MG63 (cell line): ENCODE measurements around the gene NELL2. TPM values are rescaled to one million over a fixed set of nuclear protein-coding genes. Genes with fewer than 3 reads are reported as not detected.

ENCODE experiments used
- DNase-seq: peaks from one replicate; pipeline ENCODE4 v3.0.0-alpha.2; 2020
- H3K27me3 ChIP-seq: fragments of 250-450 bp; sonication (Bioruptor Pico); 2 replicates; pipeline ENCODE4 v1.5.1; 2020; ENCODE audit warnings: mild to moderate bottlenecking, moderate library complexity
- H3K36me3 ChIP-seq: fragments of 250-450 bp; sonication (Bioruptor Pico); 2 replicates; pipeline ENCODE4 v1.5.1; 2020; ENCODE audit warnings: mild to moderate bottlenecking, moderate library complexity
- H3K4me3 ChIP-seq: fragments of 250-450 bp; sonication (Bioruptor Pico); 2 replicates; pipeline ENCODE4 v1.5.1; 2020; ENCODE audit warnings: mild to moderate bottlenecking, moderate library complexity
- H3K9me3 ChIP-seq: fragments of 250-450 bp; sonication (Bioruptor Pico); 2 replicates; pipeline ENCODE4 v1.5.1; 2020; ENCODE audit warnings: mild to moderate bottlenecking, moderate library complexity
- total RNA-seq: library from RNA; depleted of rRNA; stranded (reverse); fragments of >200 nt; shearing (Covaris generic); gene quantifications from 2 replicates; pipeline ENCODE4 v1.2.3, GENCODE V29; 2014; ENCODE audit warnings: low replicate concordance

The NELL2 gene
- total RNA-seq, 1 experiment from 2014 or later = 3.8 TPM

GRCh38 chr12:44627387-44628166, 248.5 kb downstream of the NELL2 start:
- H3K4me3 ChIP-seq = no peak overlapping the region
- DNase-seq = no peak
- no peaks in the 10 kb centered on the region for H3K9me3 ChIP-seq
- H3K27me3 ChIP-seq = no peaks in the 10 kb centered on the region
- no peaks in the 10 kb centered on the region for H3K36me3 ChIP-seq

GRCh38 chr12:44626883-44627282, 249.2 kb downstream of the NELL2 start:
- no peaks in the 10 kb centered on the region for H3K27me3 ChIP-seq
- H3K9me3 ChIP-seq = no peaks in the 10 kb centered on the region
- DNase-seq = no peak
- H3K36me3 ChIP-seq = no peaks in the 10 kb centered on the region
- H3K4me3 ChIP-seq = no peak overlapping the region

DNA sequence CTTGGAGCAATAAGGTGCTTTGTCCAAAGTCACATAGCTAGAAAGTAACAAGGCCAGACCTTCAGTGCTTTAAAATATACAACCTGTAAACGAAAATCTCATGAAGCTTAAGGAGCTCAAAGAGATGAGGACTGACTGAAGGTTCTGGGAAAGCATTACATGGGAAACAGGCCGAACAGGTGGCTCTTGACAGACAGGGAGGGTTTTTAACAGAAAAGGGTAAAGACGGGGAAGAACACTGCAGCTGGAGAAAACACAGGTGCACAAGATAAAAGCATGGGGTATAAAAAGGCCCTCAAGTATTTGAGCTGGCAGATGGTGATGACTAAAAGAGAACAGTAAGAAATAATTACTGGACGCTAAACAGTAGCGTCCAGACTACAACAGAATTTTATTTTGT, 257.2 kb downstream of the NELL2 start:
- Histone ChIP-seq H3K9me3 (no peaks in the 10 kb centered on the region), H3K27me3 (no peaks in the 10 kb centered on the region), H3K36me3 (no peaks in the 10 kb centered on the region), H3K4me3 (no peak overlapping the region)
- DNase-seq = no peak

DNA sequence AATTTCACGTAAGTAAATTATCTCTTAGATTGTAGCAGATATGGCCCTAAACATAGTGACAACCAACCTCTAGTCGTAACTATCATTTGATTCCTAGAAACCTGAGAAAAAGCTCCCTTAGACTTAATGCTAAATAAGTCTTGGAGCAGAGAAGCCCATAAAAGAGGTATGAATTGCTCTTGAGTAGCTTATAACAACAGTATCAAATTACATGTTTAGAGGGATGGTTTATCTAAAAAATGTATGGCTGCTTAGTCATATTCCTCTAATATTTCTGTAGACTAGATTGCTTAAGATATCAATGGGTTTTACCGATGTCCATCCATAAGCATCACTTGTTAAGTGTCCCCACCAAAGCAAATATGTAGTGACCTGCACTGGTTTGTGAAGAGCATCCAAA, 259.7 kb downstream of the NELL2 start:
- no peak for DNase-seq
- no peak overlapping the region for H3K4me3 ChIP-seq
- no peaks in the 10 kb centered on the region for H3K27me3 ChIP-seq
- H3K36me3 ChIP-seq = no peaks in the 10 kb centered on the region
- no peaks in the 10 kb centered on the region for H3K9me3 ChIP-seq

DNA sequence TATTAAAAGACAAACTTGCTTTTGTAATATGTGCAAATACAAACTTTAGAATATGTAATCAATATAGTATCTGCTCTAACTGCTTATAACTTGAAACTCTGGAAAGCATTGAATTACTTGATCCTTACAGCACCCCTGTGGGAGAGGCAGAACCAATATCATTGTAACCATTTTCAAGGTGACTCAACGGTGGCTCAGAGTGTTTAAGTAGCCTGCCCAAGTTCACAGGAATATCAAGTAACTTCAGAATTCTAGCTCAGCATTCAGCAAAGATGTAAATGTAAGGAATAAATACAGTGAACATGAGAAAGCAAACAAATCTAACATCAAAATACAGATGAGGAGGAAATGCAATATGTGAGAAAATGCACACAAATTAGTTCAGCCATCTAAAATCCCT, 264.6 kb downstream of the NELL2 start:
- H3K36me3 ChIP-seq = no peaks in the 10 kb centered on the region
- H3K4me3 ChIP-seq = no peak overlapping the region
- no peaks in the 10 kb centered on the region for H3K9me3 ChIP-seq
- DNase-seq = no peak
- H3K27me3 ChIP-seq = no peaks in the 10 kb centered on the region

DNA sequence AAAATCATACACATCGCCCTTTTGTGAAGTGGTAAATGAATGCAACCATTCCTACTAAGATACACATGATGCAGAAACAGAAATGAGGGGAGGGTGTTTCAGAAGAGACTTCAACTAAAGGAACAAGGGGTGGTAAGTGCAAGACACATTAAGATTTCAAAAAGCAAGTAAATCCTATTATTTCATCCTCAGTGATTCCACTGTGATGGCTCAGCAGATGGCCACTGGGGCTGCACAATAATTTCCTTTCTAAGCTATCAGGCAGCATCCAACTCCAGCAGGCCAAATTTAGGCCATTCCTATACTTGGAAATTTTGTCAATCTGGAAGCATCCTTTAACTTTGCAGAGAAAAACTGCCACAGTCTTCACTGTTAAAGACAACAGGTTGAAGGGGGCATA, 272.4 kb downstream of the NELL2 start:
- H3K9me3 ChIP-seq = no peaks in the 10 kb centered on the region
- H3K36me3 ChIP-seq = no peaks in the 10 kb centered on the region
- H3K27me3 ChIP-seq = no peaks in the 10 kb centered on the region
- H3K4me3 ChIP-seq = no peak overlapping the region
- no peak for DNase-seq

DNA sequence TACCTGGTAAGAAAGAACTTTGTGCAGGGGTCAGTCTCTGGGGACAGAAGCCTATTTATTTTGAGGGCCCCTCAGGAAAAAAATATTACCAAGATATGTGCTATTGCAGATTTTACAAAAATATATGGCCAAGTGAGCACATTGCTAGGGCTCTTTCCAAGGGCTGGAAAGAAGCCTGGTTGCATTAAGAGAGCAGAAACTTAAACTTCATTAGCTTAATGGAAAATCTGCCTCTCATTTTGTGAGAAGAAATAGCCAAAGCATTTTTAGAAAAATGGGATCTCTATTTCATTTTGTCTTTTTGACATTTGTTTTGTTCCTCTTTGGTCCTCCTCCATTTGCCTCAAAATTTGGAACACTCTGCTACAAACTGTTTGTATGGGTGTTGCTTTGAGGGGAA, 283.5 kb downstream of the NELL2 start:
- H3K4me3 ChIP-seq = no peak overlapping the region
- H3K36me3 ChIP-seq = no peaks in the 10 kb centered on the region
- no peaks in the 10 kb centered on the region for H3K27me3 ChIP-seq
- DNase-seq = no peak
- no peaks in the 10 kb centered on the region for H3K9me3 ChIP-seq

- no peak overlapping the region for H3K4me3 ChIP-seq
- no peaks in the 10 kb centered on the region for H3K36me3 ChIP-seq
- no peak for DNase-seq
- H3K27me3 ChIP-seq = no peaks in the 10 kb centered on the region
- no peaks in the 10 kb centered on the region for H3K9me3 ChIP-seq
Measured at GRCh38 chr12:44589697-44590096, 286.4 kb downstream of the NELL2 start.

DNA sequence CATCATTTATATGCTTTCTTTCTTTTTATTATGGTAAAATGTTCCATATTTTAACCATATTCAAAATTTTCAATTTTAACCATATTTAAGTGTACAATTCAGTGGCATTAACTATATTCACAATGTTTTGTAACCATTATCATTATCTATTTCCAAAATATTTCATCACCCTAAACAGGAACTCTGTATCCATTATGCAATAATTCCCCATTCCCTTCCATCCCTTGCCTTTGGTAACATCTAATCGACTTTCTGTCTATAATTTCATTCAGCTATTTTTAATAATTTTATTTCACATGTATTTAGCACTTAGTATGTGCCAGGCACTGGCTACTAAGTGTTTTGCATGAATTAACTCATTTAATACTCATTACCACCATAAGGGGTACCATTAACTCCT, 287.5 kb downstream of the NELL2 start:
- H3K9me3 ChIP-seq = no peaks in the 10 kb centered on the region
- H3K4me3 ChIP-seq = no peak overlapping the region
- no peak for DNase-seq
- no peaks in the 10 kb centered on the region for H3K36me3 ChIP-seq
- H3K27me3 ChIP-seq = no peaks in the 10 kb centered on the region

DNA sequence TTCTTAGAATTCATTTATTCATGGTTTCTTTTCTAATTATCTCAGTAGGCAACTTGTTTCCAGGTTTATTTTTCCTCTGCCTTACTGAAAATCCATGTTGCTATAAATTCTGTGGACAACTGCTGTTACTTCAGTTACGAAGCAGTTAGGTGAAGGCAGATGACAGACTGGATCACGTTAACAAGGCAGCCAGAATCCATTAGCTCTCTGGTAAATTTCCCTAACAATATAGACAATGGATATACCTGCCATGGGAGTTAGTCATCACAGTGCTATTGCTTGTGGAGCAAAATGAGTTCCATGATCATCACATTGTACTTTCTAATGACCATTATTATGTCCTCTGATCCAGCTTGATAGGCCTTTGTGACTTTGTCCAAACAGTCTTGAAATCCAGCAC, 291.5 kb downstream of the NELL2 start:
- H3K4me3 ChIP-seq = no peak overlapping the region
- DNase-seq = no peak
- no peaks in the 10 kb centered on the region for H3K27me3 ChIP-seq
- H3K9me3 ChIP-seq = no peaks in the 10 kb centered on the region
- H3K36me3 ChIP-seq = no peaks in the 10 kb centered on the region

DNA sequence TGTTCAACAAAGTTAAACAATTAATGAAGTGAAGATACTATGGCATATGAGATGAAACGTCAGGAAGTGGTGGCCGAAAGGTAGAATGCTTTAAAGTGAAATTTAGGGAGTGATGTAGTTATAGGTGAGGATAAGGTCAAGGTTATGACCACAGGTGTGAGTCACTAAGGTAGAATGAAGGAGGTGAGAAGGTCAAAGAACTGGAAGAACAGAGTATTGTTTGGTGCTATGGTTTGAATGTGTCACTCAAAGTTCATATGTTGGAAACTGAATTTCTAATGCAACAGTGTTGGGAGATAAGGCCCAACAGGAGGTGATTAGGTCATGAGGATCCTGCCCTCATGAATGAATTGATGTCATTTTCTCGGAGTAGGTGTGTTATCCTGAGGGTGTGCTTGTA, 293.6 kb downstream of the NELL2 start:
- no peaks in the 10 kb centered on the region for H3K27me3 ChIP-seq
- no peaks in the 10 kb centered on the region for H3K9me3 ChIP-seq
- H3K4me3 ChIP-seq = no peak overlapping the region
- no peak for DNase-seq
- no peaks in the 10 kb centered on the region for H3K36me3 ChIP-seq

GRCh38 chr12:44581642-44582242, 294.4 kb downstream of the NELL2 start:
- H3K36me3 ChIP-seq = no peaks in the 10 kb centered on the region
- no peak overlapping the region for H3K4me3 ChIP-seq
- H3K27me3 ChIP-seq = no peaks in the 10 kb centered on the region
- no peak for DNase-seq
- no peaks in the 10 kb centered on the region for H3K9me3 ChIP-seq

GRCh38 chr12:44574586-44574985, 301.5 kb downstream of the NELL2 start:
- no peaks in the 10 kb centered on the region for H3K36me3 ChIP-seq
- H3K9me3 ChIP-seq = no peaks in the 10 kb centered on the region
- H3K27me3 ChIP-seq = no peaks in the 10 kb centered on the region
- DNase-seq = no peak
- no peak overlapping the region for H3K4me3 ChIP-seq

DNA sequence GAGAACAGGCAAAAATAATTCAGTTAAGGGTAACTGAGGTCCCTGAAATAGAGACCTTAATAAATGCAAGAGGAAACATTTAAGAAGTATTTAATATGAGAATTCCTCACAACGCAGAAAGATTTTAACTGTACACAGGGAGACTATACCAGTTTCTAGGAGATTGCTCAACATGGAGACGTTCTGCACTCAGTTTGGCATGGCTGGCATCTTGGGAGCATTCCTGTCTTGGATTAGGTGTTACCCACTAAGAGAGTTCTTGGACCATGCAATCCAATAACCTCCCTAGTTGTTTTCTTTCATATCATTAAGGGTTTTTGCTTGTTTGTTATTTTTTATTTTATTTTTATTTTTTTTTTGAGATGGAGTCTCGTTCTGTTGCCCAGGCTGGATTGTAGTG, 302.4 kb downstream of the NELL2 start:
- Histone ChIP-seq H3K4me3 (no peak overlapping the region), H3K36me3 (no peaks in the 10 kb centered on the region), H3K9me3 (no peaks in the 10 kb centered on the region), H3K27me3 (no peaks in the 10 kb centered on the region)
- no peak for DNase-seq

DNA sequence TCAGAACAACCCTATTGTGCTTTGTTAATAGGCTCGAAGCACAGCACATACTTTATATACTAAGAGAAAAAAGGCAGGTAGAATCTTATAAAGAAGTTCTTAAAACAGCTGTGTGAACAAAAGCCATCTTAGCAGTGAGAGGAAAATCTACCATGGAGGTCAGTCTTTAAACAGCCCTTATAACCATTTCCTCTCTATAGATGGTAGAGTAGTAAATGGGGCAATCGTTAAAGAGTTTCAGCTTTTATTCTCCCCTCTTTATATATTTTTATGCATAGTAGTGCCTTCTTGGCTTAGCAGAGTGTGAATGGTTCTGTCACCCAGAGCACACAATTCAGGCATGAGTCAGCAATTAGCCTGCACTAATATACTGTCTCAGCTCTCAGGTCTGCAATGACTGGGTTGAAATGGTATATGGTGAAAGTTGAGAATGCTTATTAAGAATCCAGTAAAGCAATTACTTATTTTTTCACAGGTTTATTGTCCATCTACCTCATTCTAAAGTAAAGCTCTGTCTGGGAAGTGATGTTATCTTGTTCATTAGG, 305.0 kb downstream of the NELL2 start:
- Histone ChIP-seq H3K4me3 (no peak overlapping the region), H3K27me3 (no peaks in the 10 kb centered on the region), H3K9me3 (no peaks in the 10 kb centered on the region), H3K36me3 (no peaks in the 10 kb centered on the region)
- DNase-seq = no peak

DNA sequence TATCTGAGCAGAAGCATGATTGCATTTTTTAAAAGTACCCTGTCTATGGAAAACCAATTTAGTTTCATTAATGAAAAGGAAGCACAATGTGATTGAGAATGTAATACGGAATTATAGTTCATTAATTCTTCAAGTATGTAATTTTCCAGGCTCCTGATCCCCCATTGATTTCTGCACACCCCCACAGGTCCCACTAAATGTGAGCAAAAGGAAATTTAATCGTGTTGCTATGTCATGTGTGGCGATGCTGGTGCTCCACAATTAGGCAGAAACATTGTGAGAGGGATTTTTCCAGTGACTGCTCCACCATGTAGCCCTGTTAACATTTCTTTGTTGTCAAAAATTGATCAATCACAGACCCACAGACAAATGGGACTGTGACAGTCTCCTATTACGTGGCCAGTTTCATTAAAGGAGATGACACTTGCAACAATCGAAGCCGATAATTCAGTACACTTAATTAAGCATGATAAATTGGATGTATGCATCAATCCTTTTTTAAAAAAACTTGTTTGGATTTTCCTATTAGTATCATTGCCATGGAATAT, 306.0 kb downstream of the NELL2 start:
- no peaks in the 10 kb centered on the region for H3K36me3 ChIP-seq
- H3K9me3 ChIP-seq = no peaks in the 10 kb centered on the region
- no peak overlapping the region for H3K4me3 ChIP-seq
- H3K27me3 ChIP-seq = no peaks in the 10 kb centered on the region
- no peak for DNase-seq

GRCh38 chr12:44565163-44565562, 311.0 kb downstream of the NELL2 start:
- Histone ChIP-seq H3K4me3 (no peak overlapping the region), H3K36me3 (no peaks in the 10 kb centered on the region), H3K9me3 (no peaks in the 10 kb centered on the region), H3K27me3 (no peaks in the 10 kb centered on the region)
- no peak for DNase-seq

GRCh38 chr12:44563486-44563885, 312.6 kb downstream of the NELL2 start:
- H3K9me3 ChIP-seq = no peaks in the 10 kb centered on the region
- H3K27me3 ChIP-seq = no peaks in the 10 kb centered on the region
- H3K4me3 ChIP-seq = no peak overlapping the region
- no peaks in the 10 kb centered on the region for H3K36me3 ChIP-seq
- no peak for DNase-seq
